Measurements from ENCODE around the gene CROT.

The CROT gene

GRCh38 chr7:87356448-87356847 lies 11.0 kb downstream of the CROT start:
- no peak overlapping the region for H3K4me3 ChIP-seq (ENCODE audit: low read depth, low read length)
- no peak for TF ChIP-seq CTCF (IDR thresholded peaks at IDR 0.05; ENCODE audit: borderline replicate concordance, insufficient read depth, low read depth, low read length)

DNA sequence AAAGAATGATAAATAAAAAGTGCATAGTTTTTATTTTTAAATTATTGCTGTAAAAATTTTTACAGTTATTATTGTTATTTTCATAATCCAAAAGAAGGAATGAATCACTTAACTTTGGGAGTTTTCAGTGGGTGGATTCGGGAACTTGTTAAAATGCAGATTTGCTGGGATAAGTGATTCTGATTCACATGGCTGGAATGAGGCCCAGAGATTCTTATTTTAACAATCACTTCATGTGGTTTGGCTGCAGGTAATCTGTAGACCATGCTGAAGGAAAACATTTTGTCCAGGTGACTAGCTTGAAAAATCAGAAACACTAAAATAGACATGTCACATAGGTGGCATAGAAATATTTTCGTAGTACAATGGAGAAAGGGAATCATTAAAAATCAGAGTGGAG lies 13.9 kb downstream of the CROT start:
- no peak overlapping the region for H3K4me3 ChIP-seq (ENCODE audit: low read depth, low read length)
- no peak for TF ChIP-seq CTCF (IDR thresholded peaks at IDR 0.05; ENCODE audit: borderline replicate concordance, insufficient read depth, low read depth, low read length)

GRCh38 chr7:87361320-87361719 lies 15.9 kb downstream of the CROT start:
- no peak for TF ChIP-seq CTCF (IDR thresholded peaks at IDR 0.05; ENCODE audit: borderline replicate concordance, insufficient read depth, low read depth, low read length)
- no peak overlapping the region for H3K4me3 ChIP-seq (ENCODE audit: low read depth, low read length)

DNA sequence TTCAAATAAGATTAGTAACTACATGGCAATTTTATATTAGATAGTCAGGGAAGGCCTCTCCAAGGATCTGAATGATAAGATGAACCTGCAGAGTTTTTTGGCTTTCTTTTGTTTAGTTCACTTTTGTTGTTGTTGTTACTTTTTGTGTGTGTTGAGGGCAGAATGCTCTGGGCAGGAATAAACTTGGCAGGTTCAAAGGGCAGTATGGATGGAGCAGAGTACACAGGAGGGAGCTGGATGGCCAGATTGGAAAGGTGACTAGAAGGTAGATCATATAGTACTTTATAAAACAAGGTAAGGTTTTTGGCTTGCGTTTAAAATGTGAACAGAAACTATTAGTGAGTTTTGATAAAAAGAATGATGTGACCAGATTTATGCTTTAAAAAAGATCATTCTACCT lies 17.9 kb downstream of the CROT start:
- TF ChIP-seq CTCF (IDR thresholded peaks at IDR 0.05; ENCODE audit: borderline replicate concordance, insufficient read depth, low read depth, low read length): no peak
- no peak overlapping the region for H3K4me3 ChIP-seq (ENCODE audit: low read depth, low read length)

DNA sequence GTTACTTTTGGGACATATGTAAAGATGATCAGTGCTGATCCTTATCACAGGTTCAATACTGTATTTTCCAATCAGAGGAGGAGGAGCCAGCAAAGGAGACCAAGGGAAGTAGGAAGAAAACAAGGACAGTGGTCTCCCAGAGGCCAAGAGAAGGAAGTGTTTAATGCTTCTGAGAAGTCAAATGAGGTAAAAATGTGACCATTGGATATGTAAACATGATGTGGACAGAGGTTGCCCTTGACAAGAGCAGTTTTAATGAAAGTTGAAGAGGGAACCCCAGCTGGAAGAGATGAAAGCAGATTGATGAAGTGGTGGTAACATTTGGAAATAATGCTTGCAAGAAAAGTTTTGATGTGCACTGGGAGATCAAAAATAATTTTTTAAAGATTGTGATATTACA lies 18.8 kb downstream of the CROT start:
- no peak overlapping the region for H3K4me3 ChIP-seq (ENCODE audit: low read depth, low read length)
- no peak for TF ChIP-seq CTCF (IDR thresholded peaks at IDR 0.05; ENCODE audit: borderline replicate concordance, insufficient read depth, low read depth, low read length)

GRCh38 chr7:87369216-87369615 lies 23.8 kb downstream of the CROT start:
- H3K4me3 ChIP-seq (ENCODE audit: low read depth, low read length): no peak overlapping the region
- no peak for TF ChIP-seq CTCF (IDR thresholded peaks at IDR 0.05; ENCODE audit: borderline replicate concordance, insufficient read depth, low read depth, low read length)

DNA sequence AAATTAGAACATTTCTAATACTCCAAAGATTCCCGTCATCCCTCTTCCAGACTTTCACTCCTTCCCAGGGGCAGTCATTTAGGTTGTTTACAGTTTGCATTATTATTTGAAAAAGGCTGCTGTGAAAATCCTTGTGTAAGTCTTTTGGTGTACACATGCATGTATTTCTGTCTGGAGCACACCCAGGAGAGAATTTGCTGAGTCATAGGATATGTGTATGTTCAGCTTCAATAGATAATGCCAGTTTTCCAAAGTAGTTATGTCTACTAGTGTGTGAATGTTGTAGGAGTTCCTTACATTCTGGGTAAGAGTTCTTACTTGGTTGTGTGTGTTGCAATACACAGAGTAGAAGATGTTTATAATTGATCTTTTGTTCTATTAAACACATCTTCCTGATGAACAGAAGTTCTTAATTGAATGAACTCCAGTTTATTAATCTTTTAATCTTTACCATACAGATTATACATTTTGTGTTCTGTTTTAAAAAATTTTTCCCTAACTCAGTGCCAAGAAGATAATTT lies 25.3 kb downstream of the CROT start:
- no peak overlapping the region for H3K4me3 ChIP-seq (ENCODE audit: low read depth, low read length)
- no peak for TF ChIP-seq CTCF (IDR thresholded peaks at IDR 0.05; ENCODE audit: borderline replicate concordance, insufficient read depth, low read depth, low read length)

Measured in GM12875 (cell line).